H1 (cell line): ENCODE data around the gene DIP2B.

Experiments used
- CEBPB ChIP-seq: IDR thresholded peaks from 2 replicates; pipeline ENCODE4 v1.6.1; 2012; ENCODE audit warnings: low read depth, low read length
- CTCF ChIP-seq, 3 experiments: IDR thresholded peaks; 1 replicate in 2 of 3; 2 replicates in 1 of 3; pipeline versions ENCODE4 v1.5.1 to v1.6.1; 2011; ENCODE audit warnings: low read length in 3 of 3, mild to moderate bottlenecking in 3 of 3, inconsistent platforms in 2 of 3, low read depth in 1 of 3, moderate library complexity in 1 of 3; ENCODE audit not compliant: insufficient read depth in 1 of 3; ENCODE audit errors: control extremely low read depth in 1 of 3
- GABPA ChIP-seq: IDR thresholded peaks from 2 replicates; pipeline ENCODE4 v1.6.1; 2011; ENCODE audit warnings: mild to moderate bottlenecking, low read length, moderate library complexity, borderline replicate concordance; ENCODE audit not compliant: insufficient read depth
- GTF2F1 ChIP-seq: IDR thresholded peaks from 2 replicates; pipeline ENCODE4 v1.6.1; 2012; ENCODE audit warnings: low read depth, low read length, improper control_type of control experiment, borderline replicate concordance
- MAX ChIP-seq: IDR thresholded peaks from 2 replicates; pipeline ENCODE4 v1.6.1; 2012; ENCODE audit warnings: inconsistent platforms
- POLR2A ChIP-seq, 2 experiments: IDR thresholded peaks; 1 replicate in 1 of 2; 2 replicates in 1 of 2; pipeline ENCODE4 v1.6.1; 2011; ENCODE audit warnings: low read depth in 2 of 2, low read length in 2 of 2, mild to moderate bottlenecking in 2 of 2; ENCODE audit errors: control extremely low read depth in 1 of 2
- SIN3A ChIP-seq, 2 experiments: IDR thresholded peaks in 1 of 2; conservative IDR thresholded peaks in 1 of 2; 2 replicates each; pipeline ENCODE4 v1.6.1; 2011 to 2012; ENCODE audit warnings: low read length in 2 of 2, improper control_type of control experiment in 1 of 2, low read depth in 1 of 2, mild to moderate bottlenecking in 1 of 2
- TAF1 ChIP-seq: IDR thresholded peaks from 2 replicates; pipeline ENCODE4 v1.6.1; 2011; ENCODE audit warnings: mild to moderate bottlenecking, low read depth, low read length

GRCh38 chr12:50590869-50591268, 86.1 kb downstream of the DIP2B start:
- TF ChIP-seq MAX, result no peak
- no peak for TF ChIP-seq POLR2A (IDR thresholded peaks at IDR 0.05; ENCODE audit: control extremely low read depth in 1 of 2, low read depth in 2 of 2, low read length in 2 of 2)
- no peak for TF ChIP-seq CTCF (IDR thresholded peaks at IDR 0.05; ENCODE audit: control extremely low read depth in 1 of 3, insufficient read depth in 1 of 3, low read depth in 1 of 3, low read length in 3 of 3)
- TF ChIP-seq CEBPB, result no peak
- TF ChIP-seq SIN3A (conservative IDR thresholded peaks at IDR 0.05 in 1 of 2, IDR thresholded peaks at IDR 0.05 in 1 of 2; ENCODE audit: low read depth in 1 of 2, low read length in 2 of 2), result no peak
- no peak for TF ChIP-seq TAF1
- TF ChIP-seq GTF2F1, result no peak
- no peak for TF ChIP-seq GABPA
